ENCODE measurements around the gene EIPR1.
"Not testable (repeated sequence)": the region's sequence is repeated elsewhere in the genome, so short reads cannot be mapped to it uniquely, and the experiment has no call there.

EIPR1 gene

GRCh38 chr2:3193443-3194330 is 183.9 kb downstream of the EIPR1 start:
- DNase-seq (ENCODE audit: low read depth) = no peak

GRCh38 chr2:3192920-3193319 is 184.7 kb downstream of the EIPR1 start:
- DNase-seq (ENCODE audit: low read depth) = no peak

DNA sequence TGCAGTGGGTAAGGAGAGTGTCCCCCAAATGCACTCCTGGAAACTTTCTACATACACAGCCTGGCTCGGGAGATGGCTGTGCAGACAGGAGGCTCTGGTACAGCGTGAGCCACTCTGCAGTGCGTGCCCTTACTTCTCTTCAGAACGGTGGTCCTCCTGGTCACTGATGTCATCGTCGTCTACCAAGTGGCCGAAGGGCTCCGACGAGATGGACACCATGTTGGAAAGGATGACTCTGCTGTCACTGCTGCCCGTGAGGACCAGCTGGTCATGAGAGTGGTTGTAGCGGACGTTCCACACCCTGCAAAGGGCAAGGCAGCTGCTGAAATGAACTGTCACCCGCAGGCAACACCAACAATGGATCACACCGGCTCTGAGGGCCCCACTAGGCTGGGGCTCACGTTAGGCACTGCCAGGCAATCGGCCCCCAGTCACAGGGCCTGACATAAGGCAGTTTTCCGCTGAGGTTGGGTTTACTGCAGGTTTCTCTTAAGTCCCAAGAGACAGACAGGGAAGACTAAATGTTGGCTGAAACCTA is 185.3 kb downstream of the EIPR1 start:
- no peak for DNase-seq (ENCODE audit: low read depth)

- no peak for DNase-seq (ENCODE audit: low read depth)
These were observed 187.7 kb downstream of the EIPR1 start for GRCh38 chr2:3189961-3190360.

DNA sequence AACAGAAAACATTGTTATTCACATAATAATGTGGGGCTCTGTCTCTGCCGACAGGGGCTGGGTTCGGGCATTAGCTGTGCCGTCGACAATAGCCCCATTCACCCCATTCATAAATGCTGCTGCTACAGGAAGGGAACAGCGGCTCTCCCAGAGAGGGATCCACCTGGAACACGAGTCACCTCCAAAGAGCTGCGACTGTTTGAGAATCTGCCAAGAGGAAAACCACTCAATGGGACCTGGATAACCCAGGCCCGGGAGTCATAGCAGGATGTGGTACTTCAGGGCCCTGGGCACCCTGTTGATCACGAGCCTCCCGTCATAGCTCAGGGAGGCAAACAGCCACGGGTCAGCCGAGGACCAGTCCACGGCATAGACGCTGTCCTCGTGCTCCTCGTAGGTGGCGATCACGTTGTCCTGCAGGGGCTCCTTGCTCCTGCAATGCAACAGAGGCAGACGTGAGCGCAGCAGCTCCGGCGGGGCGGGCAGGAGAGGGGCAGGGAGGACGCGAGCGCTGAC is 188.5 kb downstream of the EIPR1 start:
- no peak for DNase-seq (ENCODE audit: low read depth)

DNA sequence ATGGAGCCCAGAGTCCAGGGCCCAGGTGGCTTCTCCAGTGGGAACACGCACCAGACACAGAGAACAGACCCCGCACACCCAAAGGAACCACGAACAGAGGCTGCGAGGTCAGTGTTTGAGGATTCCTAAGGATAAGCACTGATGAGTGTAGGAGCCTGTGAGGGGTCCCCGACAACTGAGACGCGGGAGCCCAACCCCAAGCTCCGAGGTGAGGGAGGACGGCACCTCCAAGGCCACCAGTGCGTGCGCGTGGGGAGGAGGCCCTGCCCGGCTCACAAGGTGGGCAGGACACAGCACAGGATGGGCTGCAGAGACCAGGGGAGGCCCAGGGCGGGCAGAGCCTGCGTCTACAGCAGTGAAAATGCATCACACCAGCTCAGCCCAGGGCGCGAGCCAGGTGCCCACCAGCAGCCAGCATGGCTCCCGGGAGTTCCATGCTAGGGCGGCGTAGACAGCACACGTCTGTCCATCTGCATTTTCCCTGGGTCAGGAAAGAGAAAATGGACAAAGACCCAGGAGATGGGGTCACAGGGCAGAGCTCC is 189.1 kb downstream of the EIPR1 start:
- DNase-seq (ENCODE audit: low read depth) = no peak

DNA sequence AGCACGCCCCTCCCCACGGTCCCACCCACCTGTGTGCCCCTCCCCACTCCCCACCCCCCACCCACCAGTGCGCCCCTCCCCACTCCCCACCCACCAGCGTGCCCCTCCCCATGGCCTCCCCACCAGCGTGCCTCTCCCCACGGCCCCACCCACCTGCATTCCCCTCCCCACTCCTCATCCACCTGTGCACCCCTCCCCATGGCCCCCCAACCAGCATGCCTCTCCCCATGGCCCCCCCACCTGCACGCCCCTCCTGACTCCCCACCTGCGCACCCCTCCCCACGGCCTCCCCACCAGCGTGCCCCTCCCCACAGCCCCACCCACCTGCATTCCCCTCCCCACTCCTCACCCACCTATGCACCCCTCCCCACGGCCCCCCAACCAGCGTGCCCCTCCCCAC is 190.2 kb downstream of the EIPR1 start:
- no peak for DNase-seq (ENCODE audit: low read depth)

DNA sequence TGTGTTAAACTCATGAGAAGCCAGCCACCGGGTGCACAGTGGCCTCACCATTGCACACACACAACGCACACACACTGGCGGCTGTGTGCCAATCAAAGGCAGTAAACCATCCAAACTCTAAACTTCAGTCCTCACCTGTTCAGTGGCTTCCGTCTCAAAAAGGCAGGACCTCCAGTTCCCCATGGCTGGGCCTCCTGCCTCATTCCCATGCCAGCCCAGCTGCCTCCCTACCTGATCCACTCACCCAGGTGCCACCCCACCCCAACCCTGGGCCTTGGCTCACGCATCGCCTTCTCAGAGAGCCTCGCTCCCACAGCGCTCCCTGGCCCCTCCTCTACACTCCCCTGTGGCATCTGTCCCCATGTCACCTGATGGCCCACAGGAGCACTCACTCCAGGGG is 190.9 kb downstream of the EIPR1 start:
- DNase-seq (ENCODE audit: low read depth) = no peak

DNA sequence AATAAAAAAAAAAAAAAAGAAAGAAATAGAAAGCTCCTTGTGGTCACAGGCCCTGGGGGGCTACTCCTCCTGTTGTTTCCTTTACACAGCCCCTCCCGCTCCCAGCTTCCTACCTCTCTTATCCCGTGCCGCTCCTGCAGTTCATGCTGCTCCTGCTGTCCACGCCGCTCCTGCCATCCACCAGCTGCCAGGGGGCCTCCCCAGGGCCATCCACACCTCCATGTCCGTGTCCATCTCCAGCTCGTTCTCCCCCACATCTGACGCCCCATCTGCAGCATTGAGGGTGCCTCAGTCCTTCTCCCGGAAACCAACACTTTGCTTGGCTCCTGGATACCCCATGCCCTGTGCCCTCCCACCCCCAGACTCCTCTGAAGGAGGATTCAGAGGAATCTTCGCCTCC is 191.7 kb downstream of the EIPR1 start:
- DNase-seq (ENCODE audit: low read depth) = no peak

GRCh38 chr2:3185256-3185655 is 192.4 kb downstream of the EIPR1 start:
- no peak for DNase-seq (ENCODE audit: low read depth)

GRCh38 chr2:3184167-3184566 is 193.5 kb downstream of the EIPR1 start:
- no peak for DNase-seq (ENCODE audit: low read depth)

DNA sequence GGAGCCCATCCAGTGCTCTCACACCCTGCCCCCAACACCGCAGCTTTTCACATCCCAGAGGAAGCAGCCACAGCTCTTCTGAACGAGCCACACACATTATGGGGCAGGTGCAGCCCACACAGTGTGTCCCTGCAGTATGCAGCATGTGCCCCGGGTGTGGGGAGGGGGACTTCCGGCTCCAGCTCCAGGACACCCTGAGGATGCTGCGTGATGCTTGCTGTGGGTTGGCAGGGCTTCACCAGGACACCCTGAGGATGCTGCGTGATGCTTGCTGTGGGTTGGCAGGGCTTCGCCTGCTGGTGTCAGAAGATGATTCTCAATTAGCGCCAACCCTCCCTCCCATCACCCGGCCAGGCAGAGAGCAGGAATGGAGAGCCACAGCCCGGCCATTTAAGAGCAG is 193.9 kb downstream of the EIPR1 start:
- DNase-seq (ENCODE audit: low read depth) = no peak

DNA sequence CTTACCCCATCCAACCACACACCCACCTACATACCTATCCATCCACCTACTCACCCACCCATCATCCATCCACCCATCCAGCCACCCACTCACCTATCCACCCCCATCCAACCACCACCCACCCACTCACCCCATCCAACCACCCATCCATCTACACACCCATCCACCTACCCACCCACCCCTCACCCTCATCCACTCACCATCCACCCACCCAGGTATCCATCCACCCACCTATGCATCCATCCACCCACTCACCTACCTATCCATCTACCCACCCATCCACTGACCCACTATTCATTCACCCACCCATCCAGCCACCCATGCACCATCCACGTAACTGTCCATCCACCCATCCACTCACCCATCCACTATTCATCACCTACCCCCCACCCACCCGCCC is 194.8 kb downstream of the EIPR1 start:
- no peak for DNase-seq (ENCODE audit: low read depth)

GRCh38 chr2:3181416-3182010 is 196.1 kb downstream of the EIPR1 start:
- DNase-seq (ENCODE audit: low read depth) = no peak

- DNase-seq (ENCODE audit: low read depth) = not testable (repeated sequence)
These were observed 196.8 kb downstream of the EIPR1 start for GRCh38 chr2:3180909-3181221.

- DNase-seq (ENCODE audit: low read depth) = no peak
These were observed 197.3 kb downstream of the EIPR1 start for GRCh38 chr2:3180082-3180908.

- no peak for DNase-seq (ENCODE audit: low read depth)
These were observed 198.0 kb downstream of the EIPR1 start for GRCh38 chr2:3179626-3180025.

GRCh38 chr2:3179208-3179607 is 198.4 kb downstream of the EIPR1 start:
- DNase-seq (ENCODE audit: low read depth) = no peak

DNA sequence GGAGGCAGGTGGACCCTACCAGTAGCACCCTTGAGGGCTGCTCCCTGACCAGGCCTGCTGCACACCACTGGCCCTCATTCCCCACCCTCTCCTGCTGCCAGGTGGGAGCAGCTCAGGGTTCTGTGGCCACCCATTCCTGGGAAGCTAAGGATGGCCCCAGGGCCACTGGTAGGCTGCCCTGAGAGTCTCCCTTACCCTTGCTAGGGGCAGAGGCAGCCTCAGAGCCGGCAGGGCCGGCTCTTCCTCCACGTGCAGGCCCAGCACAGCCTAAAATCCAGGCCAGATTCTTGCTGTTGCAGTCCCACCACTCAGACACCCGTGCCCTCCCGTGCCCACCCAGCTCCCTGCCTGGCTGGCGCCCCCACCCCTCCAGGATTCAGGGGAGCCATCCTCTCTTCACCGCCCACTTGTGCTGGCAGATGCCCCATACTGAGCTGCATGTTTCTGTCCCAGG is 199.0 kb downstream of the EIPR1 start:
- no peak for DNase-seq (ENCODE audit: low read depth)

GRCh38 chr2:3177891-3178577 is 199.6 kb downstream of the EIPR1 start:
- DNase-seq (ENCODE audit: low read depth) = no peak

DNA sequence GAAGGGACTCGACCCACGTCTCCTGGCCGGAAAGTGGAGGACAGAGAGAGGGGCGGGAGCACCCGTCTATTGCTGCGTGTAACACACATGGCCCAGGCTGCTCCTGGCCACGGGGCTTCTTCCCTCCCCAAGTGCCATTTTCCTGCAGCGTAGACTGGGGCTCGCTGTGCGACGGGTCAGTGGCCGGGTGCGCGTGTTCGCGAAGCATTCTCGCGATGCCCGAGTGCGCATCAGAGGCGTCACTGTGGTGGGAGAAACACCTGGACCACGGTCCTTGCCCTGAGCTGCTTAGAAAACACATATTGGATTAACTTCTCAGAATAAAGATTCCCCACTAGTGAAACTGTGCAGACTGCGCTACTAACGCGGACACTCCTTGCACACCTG is 200.8 kb downstream of the EIPR1 start:
- no peak for DNase-seq (ENCODE audit: low read depth)
